Stimulated activated CD8-positive, alpha-beta memory T cell treated with anti-CD3 and anti-CD28 coated beads, Interleukin-2, amount 100 ng/mL, for 48 hours (primary cell): ENCODE results near the gene N4BP2L2.

Experiments
- DNase-seq, 2 donors: peaks; one replicate each; pipeline ENCODE4 v3.0.0-alpha.2; 2020; ENCODE audit warnings: low read depth in 2 of 2

The N4BP2L2 gene

DNA sequence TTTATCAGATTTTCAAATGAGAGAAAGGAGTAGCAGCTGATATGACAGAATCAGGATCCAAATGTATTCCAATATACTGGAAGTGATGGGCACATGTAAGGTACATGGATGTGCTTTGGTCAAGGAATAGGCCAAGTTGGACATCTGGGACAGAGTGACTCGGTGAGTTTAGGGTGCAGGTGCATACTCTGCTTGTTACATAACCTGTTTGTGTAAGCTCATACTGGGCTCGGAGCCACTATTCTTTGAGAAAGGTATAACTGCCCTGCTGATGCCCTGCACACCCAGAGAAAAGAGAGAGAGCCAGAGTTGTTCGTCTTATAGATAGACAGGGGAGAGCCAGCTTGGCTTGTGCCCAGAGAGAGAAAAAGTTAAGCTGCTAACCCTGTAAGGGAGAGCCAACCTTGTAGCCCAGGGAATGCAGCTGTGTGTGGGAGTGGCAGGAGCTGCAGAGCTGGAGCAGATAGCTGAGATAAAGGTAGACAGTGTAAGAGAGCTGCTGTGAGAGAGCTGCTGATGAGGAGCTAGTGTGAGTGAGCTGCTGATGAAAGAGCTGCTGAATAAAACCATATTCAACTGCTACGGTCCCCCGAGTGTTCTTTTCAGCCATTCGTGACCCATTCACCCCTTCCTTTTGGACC, 70.0 kb downstream of the N4BP2L2 start:
- DNase-seq: no peak

DNA sequence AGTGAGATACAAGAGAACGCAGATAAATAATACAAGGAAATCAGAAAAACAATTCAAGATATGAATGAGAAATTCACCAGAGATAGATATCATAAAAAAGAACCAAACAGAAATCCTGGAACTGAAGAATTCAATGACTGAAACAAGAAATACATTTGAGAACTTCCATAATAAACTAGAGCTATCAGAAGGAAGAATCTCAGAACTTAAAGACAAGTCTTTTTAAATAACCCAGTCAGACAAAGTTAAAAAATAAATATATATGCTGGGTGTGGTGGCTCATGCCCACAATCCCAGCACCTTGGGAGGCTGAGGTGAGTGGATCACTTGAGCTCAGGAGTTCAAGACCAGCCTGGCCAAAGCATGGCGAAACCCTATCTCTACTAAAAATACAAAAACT, 82.0 kb downstream of the N4BP2L2 start:
- DNase-seq: no peak

DNA sequence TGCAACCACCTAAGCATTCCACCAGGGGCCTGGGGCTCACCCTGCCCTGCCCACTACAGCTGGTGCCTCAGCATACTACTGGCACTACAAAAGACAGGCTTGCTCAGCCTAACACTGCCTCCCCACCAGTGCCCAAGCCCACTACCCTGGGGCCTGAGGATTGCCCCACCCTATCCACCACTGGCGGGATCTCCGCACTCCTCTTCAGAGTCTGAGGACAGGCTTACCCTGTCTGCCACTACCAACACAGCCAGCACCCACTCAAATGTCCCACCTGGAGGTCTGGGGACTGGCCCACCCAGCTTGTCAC, 83.0 kb downstream of the N4BP2L2 start:
- no peak for DNase-seq

DNA sequence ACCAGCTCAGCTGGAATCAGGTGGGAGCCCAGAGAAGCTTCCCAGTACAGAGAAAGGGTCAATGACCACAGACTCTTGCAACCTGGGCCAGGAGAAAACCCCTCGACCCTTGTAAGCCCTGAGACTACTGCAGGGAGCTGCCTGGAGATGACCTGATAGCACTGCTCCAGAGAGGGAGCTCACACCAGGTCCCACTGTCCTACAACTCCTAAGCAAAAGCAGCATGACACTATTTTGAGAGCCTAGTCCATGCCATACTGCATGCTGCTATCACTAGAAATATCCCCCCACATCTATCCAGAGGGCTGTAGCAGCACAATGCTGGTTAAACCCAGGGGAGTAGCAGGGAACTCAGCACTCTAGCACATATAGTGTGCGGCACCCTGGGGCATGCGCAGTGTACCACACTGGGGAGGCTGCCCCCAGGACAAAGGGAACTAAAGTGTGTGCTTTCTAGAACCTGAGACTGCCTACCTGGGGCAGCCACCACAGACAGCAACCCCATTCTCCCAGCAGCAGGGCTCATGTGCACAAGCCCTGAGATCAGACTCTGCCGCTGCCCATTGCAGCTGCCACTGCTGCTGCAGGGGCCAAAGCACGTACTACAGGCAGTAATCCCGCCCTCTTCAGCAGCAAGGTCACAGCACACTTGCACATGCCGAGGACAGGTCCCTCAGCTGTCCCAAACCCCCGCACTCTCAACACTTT, 83.6 kb downstream of the N4BP2L2 start:
- no peak for DNase-seq

DNA sequence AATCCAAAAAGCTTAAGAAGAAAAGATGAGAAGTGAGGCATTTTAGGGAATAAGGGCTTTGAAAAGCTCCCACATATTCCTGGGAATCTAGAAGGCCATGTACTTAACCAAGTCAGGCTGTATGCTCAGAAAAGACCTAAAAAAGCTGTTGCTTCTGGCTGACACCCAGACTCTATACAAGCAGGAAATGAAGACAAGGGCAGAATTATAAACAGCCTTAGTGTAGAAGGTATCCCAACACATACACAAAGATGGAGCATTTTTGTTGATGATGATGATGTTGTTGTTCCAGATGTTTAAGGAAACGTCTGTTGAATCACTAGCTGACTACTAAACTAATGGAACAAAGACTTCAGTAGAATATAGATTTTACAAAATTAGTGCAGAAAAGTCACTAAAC, 84.6 kb downstream of the N4BP2L2 start:
- no peak for DNase-seq

DNA sequence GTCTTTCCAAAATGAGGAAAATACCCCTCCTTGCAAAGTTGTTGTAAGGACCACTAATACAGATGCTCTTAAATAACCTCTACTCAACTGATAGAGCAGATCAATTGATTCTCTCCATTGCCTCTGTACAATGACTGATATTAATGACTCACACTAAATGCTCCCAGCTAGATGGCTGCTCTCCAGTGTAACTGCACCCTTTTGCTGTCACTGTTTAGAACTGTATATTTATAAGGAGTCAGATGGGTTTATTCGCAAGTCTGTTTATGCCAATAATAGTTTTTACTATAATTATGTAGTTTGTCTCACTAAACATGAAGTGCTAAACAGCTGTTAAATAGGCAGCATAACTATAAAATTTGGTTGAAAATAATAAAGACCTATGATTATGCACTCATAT, 89.6 kb downstream of the N4BP2L2 start:
- DNase-seq: no peak

DNA sequence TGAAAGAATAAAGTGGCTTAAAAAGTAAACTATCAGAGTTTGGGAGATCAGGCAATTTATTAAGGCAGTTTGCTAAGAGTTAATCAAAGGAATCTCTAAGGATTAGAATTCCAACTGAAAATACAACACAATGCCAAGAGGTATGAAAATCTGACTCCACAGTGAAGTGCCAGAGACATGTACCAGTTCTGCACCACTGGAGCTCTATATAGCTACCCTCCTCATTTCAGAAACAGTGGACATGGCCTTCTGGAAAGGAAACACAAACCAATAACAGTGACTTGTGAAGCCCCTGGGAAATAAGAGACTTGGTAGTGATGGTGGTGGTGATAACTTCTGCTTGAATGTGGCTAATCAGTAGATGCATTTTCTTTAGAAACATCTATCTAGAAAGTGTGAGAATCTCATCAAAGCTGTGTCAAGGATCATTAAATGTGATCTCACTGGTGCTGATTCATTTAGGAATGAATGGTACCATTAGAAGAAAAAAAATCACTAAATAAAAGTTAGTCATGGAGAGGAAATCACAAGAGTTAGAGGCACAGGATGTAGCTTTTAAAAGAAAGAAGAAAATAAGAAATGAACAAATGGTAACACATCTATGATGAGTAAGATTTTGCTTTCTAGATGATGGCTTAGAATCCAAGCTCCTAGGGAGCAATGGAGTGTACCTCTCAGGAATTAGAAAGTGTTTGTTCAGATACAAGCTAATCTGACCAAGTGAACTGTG, 90.5 kb downstream of the N4BP2L2 start:
- no peak for DNase-seq

DNA sequence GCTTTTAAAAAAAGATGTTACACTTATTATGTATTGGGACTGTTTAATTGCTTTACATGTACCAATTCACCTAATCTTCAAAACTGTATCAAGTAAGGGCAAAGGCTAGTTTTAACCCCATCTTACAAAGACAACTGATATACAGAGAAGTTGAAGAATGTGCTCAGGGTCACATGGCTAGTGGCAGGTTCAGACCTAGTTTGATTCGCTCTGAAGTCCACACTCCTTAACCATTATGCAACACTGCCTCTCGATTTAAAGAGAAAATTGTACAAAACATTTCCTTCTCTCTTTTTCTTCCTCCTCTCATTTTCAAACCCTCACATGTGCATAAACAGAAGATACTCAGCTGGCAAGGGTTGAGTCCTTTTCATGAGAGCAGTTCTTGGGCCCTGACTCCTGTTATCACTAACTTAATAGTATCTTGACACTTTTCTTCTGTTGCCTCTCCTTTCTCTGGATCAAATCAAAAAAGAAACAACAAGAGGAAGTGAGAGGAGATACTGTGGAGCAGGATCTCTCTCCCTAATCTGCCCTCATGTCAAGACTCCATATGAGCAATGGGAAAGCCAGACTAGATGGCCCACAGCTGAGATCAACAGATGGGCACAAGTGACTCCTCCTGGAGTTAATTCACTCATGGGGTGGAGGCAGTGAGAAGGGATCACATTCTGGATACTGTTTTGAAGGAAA, 91.7 kb downstream of the N4BP2L2 start:
- no peak for DNase-seq

DNA sequence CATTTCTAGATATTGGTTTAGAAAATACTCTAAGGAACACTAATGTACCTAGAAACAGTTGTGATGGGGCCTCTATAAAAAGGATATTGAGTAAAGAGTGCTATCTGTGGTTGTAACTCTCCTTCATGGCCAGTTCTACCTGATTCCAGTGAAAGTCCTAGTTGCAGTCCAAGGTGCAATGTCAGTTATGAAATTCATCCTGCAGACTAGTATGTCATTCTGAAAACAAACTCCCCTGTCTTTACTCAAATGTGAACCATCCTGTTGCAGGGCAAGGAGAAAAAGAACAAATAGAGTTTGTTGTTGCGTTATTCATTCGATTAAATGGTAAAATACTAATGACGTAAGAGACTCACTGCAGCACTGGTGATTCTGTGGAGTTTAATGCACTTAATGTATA, 92.4 kb downstream of the N4BP2L2 start:
- no peak for DNase-seq

DNA sequence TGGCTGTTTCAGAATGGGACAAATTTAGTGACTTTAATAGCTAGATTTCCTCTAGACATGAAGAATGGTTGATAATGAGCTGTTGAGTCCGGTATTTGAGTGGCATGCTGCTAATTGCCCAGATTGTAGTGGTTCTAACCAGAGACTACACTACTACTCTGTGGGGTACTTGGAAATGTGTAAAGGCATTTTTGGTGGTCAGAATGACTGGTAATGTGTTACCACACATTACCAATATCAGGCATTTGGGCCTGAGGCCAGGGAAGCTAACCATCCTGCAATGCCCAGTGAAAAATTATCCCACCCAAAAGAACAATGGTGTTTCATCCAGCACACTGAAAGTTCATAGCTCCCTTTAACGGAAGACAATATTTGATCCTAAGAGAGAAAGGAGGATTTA, 93.1 kb downstream of the N4BP2L2 start:
- no peak for DNase-seq

DNA sequence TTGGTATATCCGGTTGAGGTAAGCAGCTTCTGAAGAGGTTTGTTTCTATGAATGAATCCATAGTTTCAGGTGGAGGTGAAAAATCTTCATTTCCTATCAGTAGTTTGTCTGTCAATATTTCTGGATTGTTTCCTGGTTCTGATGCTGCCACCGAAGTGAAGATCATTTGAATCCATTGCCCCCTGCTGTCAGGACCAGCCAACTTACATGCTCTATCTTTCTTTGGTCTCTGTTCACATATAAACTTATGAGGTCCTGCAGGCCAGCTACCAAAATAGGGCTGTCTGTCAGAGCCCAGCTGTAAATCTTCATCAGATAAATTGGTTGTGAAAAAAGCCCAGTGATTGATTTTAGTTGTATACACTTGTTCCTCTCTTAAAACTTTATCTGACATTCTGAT, 95.5 kb downstream of the N4BP2L2 start:
- no peak for DNase-seq

DNA sequence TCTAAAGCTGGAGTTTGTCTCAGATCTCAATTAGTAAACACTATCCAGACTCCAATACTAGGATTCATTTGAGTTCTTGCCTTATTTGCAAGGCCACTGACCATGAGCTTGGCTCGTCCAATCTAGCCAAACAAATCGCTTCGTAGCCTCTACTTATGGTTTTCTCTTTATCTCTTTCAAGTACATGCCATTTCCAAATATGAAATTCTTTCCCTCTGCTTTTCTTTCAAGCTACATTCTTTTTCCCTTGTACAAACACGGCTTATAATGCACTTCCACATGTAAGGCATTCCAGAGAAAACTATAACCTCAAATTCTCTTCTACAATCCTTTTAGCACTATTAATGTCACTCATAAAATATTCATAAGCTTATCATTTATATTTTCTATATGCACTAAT, 99.7 kb downstream of the N4BP2L2 start:
- no peak for DNase-seq

DNA sequence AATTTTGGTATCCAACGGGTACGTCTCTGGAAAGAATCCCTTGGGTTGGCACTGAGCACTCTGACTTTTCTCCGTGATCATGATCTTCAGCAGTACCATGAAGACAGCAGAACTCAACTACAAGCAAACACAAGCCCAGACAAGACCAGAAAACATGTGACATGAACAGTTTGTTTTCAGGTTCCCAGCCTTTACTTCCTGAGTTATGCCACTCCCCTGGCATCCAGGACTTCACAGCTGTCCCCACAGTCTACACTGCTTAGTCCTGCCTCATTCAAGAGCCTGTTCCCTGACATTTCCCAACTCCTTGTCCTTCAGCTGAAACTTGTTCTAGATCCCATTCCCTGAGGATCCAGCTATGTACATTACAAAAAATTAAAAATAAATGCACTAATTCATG, 105.7 kb downstream of the N4BP2L2 start:
- no peak for DNase-seq

DNA sequence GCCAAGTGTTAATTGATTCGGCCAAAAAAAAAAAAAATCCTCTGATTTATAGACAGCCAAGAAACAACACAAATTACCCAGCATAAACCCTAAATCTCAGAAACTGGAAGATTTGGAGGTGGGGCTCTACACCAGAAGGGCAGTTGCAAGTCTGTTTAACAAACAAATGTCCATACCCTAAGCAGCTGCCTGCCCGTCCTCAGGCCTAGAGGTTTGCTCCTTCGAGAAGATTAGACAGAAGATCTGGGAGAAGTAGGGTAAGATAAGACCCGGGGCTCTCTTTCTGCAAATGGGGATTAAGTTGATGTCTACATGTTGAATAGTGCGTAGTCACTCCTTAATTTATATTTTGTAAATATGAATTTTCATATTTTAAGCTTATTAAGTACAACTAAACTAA, 107.2 kb downstream of the N4BP2L2 start:
- DNase-seq: no peak

DNA sequence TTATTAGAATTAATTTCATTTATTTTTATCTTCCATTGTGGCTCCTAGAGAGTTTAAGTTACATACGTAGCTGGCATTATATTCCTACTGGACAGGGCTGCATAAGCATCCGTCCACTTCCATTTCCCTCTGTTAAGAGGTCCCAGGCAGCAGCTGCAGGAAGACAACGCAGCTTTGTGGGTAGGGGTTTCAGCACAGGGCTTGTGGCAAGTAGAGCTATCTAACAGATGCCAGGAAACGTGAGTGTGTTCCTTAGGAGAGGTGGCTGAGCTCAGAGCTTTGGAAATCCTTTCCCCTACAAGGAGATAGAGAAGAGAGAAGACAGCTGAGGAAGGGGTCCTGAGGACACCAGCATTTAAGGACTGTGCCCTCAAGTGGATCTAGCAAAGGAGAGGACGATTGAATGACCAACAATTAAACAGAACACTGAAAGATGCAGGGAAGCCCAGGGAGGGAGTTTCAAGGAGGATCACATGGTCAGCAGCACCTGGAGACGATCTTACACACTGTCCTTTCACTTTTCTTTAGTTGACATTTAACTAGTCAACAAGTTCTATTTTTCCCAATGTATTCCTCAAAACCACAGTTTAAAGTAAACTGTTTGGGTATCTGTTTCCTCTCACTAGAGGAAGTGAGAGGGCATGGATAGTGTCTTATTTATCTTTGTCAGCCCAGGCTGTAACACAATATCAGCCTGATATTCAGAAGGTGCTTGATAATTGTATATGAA, 108.4 kb downstream of the N4BP2L2 start:
- no peak for DNase-seq

DNA sequence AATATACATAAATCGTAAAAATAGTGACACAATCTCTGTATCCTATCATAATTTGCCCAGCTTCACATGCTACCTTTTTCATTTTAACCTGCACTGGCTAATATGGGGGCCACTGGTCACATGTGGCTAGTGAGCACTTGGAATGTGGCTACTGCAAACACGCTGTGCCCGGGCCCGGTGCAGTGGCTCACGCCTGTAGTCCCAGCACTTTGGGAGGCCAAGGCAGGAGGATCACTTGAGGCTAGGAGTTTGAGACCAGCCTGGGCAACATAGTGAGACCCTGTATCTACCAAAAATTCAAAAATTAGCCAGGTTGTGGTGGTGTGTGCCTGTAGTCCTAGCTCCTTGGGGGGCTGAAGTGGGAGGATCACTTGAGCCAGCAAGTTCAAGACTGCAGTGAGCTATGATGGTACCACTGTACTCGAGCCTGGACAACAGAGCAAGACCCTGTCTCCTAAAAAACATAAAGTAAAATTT, 109.1 kb downstream of the N4BP2L2 start:
- DNase-seq: no peak

DNA sequence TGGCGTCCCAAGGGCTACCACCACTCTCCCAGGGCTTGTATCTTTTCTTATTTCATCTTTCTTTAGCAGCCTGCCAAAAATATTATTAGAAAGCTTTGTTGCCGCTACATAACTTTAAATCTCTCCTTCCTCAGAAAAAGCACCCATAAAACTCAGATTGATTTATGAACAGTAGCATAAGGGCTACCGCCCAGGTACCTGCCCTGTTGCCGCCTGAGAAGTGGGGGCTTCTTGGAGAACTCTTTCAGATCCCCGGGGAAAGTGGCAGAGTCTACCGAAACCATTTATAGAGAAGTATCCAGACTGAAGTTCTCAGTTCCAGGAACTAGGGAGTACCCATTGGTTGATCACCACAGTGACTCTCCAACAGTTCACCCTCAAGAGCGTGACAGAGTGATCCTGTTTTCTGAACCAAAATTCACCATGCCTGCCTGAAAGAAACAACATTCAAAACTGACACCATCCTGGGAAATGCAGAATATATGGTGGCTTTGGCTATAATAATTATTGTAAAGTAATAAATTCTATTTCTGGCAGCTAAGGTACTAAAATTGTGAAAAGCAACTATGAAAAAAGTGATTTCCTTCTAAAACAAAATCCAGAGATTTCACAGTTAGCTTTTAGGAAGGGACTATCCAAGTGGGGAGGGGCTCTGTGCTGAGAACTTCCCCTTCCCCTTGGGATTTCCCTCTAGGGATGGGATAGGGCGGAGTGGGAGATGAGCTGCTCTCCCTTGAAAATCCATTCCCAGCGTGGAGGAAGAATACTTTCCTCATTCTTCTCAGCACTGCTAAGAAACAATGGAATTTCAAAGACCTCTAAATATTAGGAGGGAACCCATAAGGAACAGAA, 109.8 kb downstream of the N4BP2L2 start:
- no peak for DNase-seq

DNA sequence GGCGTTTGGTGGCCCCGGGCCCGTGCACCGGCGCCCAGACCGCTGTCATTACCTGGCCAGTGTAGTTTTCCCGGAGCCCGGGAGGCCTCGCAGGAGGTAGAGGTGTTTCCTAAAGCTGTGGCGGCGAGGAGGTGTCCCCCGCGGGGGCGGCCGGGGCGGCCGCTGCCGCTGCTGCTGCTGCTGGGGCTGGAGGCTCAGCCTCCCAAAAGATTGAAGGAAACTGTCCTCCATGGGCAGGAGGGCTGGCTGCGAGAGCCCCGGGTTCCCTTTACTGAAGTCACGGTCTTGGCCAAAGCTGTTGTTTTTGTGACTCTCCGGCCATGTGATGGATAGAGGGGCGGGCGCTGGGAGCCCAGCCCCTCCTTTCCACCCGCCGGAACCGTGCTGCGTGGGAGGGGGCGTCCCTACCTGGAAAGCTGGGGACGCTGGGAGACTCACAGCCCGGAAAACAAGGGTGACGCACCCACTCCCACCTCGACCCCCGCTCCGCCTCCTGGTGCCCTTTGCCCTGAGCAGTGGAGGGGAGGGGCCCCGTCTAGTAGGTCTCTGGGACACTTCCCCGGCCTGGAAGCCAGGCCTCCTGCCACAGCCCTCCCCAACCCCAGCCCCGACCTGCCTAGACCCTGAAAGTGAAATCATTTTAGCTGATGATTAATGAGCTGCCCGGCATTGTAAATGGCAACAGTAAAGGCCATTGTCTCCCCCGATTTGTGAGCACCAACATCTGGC, 110.6 kb downstream of the N4BP2L2 start, which contains the start of gene N4BP2L1:
N4BP2L1 (minus strand) TSS at position 279 of the 729 bp plus-strand sequence; CDS start at position 231, 48 bp downstream.
- peak; percentile 83 to 84 for DNase-seq

DNA sequence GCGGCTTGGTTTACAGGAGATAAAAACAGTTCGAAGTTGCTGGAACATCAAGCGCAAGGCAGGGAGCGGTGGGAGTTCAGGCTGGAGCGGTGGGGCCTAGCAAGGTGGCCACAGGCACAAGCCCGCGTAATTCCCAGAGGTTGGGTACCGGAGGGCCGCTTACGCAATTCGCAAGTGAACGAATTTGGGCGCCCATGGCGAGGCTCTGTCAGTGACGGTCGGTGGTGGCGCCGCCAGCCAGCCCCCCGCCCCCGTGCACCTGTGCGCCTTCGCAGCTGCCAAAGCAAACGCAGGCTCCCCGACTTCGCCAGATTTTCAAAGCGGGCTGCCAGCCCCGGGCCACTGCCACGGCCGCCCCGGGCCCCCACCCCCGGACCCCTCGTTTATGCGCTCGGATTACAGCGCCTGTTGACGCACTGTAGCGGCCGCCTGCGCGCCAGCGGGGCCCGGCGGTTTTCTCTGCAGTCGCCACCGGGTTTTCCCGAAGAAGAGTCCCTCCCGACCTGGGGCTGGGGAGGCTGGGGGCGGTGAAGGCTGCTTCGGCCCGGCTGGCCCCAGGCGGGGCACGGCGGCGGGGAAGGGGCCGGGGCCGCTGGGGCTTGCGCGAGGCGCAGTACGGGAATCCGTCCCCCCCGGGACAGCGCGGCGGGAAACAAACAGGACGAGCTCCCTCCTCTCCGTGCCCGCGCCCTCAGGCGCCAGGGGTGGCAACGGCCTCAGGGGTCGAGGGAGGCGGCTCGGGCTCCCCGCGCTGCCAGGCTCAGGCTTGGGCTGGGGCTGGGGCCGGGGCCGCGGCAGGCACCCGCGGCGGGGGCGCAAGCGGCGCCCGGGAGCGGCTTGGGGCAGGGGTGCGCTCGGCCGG, 111.4 kb downstream of the N4BP2L2 start:
- DNase-seq: peak; percentile 50 to 55
